ENCODE data around the gene UBE2E2.

Gene UBE2E2

GRCh38 chr3:23396746-23397145 is 193.6 kb downstream of the UBE2E2 start:
- no peak for FAIRE-seq

- FAIRE-seq: no peak
These were observed 196.1 kb downstream of the UBE2E2 start for GRCh38 chr3:23399221-23399620.

- FAIRE-seq: no peak
These were observed 199.8 kb downstream of the UBE2E2 start for GRCh38 chr3:23402728-23403492.

- no peak for FAIRE-seq
These were observed 201.1 kb downstream of the UBE2E2 start for GRCh38 chr3:23404246-23404645.

- FAIRE-seq: no peak
These were observed 202.0 kb downstream of the UBE2E2 start for GRCh38 chr3:23405081-23405480.

GRCh38 chr3:23406601-23407000 is 203.5 kb downstream of the UBE2E2 start:
- FAIRE-seq: no peak

GRCh38 chr3:23418026-23418425 is 214.9 kb downstream of the UBE2E2 start:
- no peak for FAIRE-seq

- FAIRE-seq: no peak
These were observed 218.8 kb downstream of the UBE2E2 start for GRCh38 chr3:23421811-23422516.

GRCh38 chr3:23422517-23422851 is 219.4 kb downstream of the UBE2E2 start:
- FAIRE-seq: no peak

- no peak for FAIRE-seq
These were observed 222.3 kb downstream of the UBE2E2 start for GRCh38 chr3:23425410-23425809.

- no peak for FAIRE-seq
These were observed 227.8 kb downstream of the UBE2E2 start for GRCh38 chr3:23430781-23431398.

- no peak for FAIRE-seq
These were observed 228.6 kb downstream of the UBE2E2 start for GRCh38 chr3:23431764-23432163.

GRCh38 chr3:23435318-23435717 is 232.2 kb downstream of the UBE2E2 start:
- no peak for FAIRE-seq

- FAIRE-seq: no peak
These were observed 232.8 kb downstream of the UBE2E2 start for GRCh38 chr3:23435904-23436303.

GRCh38 chr3:23437484-23438145 is 234.5 kb downstream of the UBE2E2 start:
- FAIRE-seq: no peak

- FAIRE-seq: no peak
These were observed 235.5 kb downstream of the UBE2E2 start for GRCh38 chr3:23438657-23439056.

- FAIRE-seq: no peak
These were observed 236.0 kb downstream of the UBE2E2 start for GRCh38 chr3:23439080-23439479.

- FAIRE-seq: no peak
These were observed 237.5 kb downstream of the UBE2E2 start for GRCh38 chr3:23440416-23441294.

- FAIRE-seq: no peak
These were observed 239.7 kb downstream of the UBE2E2 start for GRCh38 chr3:23442598-23443383.

- FAIRE-seq: no peak
These were observed 241.3 kb downstream of the UBE2E2 start for GRCh38 chr3:23444386-23444785.

- FAIRE-seq: no peak
These were observed 243.2 kb downstream of the UBE2E2 start for GRCh38 chr3:23446301-23446700.

Data from colon (tissue), 2 donors.